DOHH2 (cell line): ENCODE data around the gene TAF11L14.

Source experiments
- CTCF ChIP-seq: fragments of 200-600 bp; sonication (generic); IDR thresholded peaks from one replicate; pipeline ENCODE4 v1.5.1; 2014; ENCODE audit warnings: antibody characterized with exemption, mild to moderate bottlenecking, low read depth, low read length; ENCODE audit not compliant: poor library complexity, severe bottlenecking
- EZH2phosphoT487 ChIP-seq: fragments of 200-600 bp; sonication (generic); IDR thresholded peaks from 2 replicates; pipeline ENCODE4 v1.6.1; 2017; ENCODE audit warnings: borderline replicate concordance, mild to moderate bottlenecking, antibody characterized with exemption, low read length, moderate library complexity, mixed read lengths

- TF ChIP-seq EZH2phosphoT487, result no peak
- no peak for TF ChIP-seq CTCF
Observed at GRCh38 chr5:17604951-17605350, 29.3 kb upstream of the TAF11L14 start.
